Lower leg skin (tissue), 4 donors: ENCODE measurements around the gene IGFN1. TPM values are rescaled to one million over a fixed set of nuclear protein-coding genes. Genes with fewer than 3 reads are reported as not detected.

Experiments
- DNase-seq, 2 donors: peaks; one replicate each; pipeline ENCODE4 v3.0.0-alpha.2; 2019; ENCODE audit warnings: low spot score in 2 of 2
- H3K4me3 ChIP-seq: fragments of 200-600 bp; sonication (generic); 2 replicates; pipeline ENCODE4 v1.5.1; 2017; ENCODE audit warnings: mild to moderate bottlenecking, low read depth; ENCODE audit not compliant: poor library complexity, severe bottlenecking
- POLR2A ChIP-seq, 2 donors: fragments of 450-650 bp; IDR thresholded peaks; one replicate each; pipeline ENCODE4 v1.6.1; 2016 to 2017; ENCODE audit warnings: antibody characterized with exemption in 2 of 2, mild to moderate bottlenecking in 1 of 2, moderate library complexity in 1 of 2
- WGBS, 2 donors: methylation state at CpG; one replicate each; pipeline ENCODE4 v1.1.5; 2018; 5-methylcytosine and 5-hydroxymethylcytosine counted together
- intact Hi-C: fragments of 100-400 bp; cut with DNase I; formaldehyde crosslinking; loops from one replicate; pipeline ENCODE4 v1.15.0; 2023; ENCODE audit warnings: low total_unique reads
- total RNA-seq, 4 donors: library from RNA; depleted of rRNA; stranded (reverse); fragments of >200 nt; gene quantifications; one replicate each; pipeline ENCODE4 v1.1.0, GENCODE V29; 2016
- TF ChIP-seq, protein P1 (sequence below), 3 donors: fragments of 450-650 bp; IDR thresholded peaks; one replicate each; pipeline ENCODE4 v1.5.1; 2016; ENCODE audit warnings: antibody characterized with exemption in 3 of 3, mild to moderate bottlenecking in 3 of 3, moderate library complexity in 2 of 3

Gene IGFN1
- total RNA-seq, 4 donors from 2014 or later = 0.32 TPM; not detected in 3

DNA sequence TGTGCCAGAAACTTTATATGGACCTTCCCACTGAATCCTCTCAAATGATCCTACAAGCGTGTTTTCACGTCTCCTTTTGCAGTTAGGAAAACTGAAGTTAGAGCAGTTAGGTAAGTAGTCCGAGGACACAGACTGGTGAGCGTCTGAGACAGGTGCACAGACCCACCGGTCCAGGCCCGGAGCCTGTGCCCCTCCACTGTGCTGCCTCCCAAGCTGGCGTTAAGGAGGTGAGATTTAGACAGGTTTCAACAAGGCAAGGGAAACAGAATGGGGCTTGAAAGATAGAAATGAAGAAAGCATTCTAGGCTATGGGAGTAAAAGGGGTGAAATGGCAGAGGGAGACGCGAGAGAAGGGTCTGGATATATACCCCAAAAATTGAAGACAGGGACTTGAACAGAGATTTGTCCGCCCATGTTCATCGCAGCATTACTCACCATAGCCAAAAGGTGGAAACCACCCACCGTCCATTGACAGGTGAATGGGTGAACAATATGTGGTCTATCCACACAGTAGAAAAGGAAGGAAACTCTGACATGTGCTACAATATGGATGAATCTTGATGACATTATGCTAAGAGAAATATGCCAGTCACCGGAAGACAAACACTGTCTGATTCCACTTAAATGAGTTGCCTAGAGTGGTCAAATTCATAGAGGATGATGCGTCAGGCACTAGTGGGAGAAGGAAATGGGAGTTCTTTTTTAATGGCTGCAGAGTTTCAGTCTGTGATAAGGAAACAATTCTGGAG is 77.0 kb downstream of the IGFN1 start:
- no peak for TF ChIP-seq POLR2A (IDR thresholded peaks at IDR 0.05)
- TF ChIP-seq, protein P1, sequence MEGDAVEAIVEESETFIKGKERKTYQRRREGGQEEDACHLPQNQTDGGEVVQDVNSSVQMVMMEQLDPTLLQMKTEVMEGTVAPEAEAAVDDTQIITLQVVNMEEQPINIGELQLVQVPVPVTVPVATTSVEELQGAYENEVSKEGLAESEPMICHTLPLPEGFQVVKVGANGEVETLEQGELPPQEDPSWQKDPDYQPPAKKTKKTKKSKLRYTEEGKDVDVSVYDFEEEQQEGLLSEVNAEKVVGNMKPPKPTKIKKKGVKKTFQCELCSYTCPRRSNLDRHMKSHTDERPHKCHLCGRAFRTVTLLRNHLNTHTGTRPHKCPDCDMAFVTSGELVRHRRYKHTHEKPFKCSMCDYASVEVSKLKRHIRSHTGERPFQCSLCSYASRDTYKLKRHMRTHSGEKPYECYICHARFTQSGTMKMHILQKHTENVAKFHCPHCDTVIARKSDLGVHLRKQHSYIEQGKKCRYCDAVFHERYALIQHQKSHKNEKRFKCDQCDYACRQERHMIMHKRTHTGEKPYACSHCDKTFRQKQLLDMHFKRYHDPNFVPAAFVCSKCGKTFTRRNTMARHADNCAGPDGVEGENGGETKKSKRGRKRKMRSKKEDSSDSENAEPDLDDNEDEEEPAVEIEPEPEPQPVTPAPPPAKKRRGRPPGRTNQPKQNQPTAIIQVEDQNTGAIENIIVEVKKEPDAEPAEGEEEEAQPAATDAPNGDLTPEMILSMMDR (IDR thresholded peaks at IDR 0.05) = no peak

DNA sequence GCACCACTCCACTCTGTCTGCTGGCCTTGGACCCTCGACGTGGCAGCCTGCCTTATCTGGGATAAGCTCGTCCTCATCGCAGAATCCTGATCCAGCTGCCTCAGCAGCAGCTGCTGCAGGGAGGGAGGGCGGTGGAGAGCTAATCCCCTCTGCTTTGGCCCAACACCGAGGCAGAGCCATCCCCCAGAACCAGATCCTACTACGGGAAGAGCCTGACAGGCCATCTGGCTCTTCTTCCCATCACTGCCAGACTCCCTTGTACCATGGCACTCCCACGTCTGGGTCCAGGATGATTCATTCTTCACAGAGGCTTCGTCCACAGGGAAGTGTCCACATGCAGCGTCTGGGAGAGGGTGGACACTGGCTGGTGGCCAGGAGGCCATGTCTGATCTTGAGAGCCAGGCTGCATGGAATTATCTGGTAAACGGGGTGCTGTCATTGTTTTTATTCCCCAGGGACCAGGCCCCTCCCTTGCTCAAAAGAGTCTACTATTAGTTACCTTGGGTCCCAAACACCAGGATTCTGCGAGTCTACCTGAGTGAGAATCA is 78.1 kb downstream of the IGFN1 start:
- DNase-seq = peak; percentile 44 to 83
- no peak for TF ChIP-seq POLR2A (IDR thresholded peaks at IDR 0.05)
- H3K4me3 ChIP-seq = no peak overlapping the region
- intact Hi-C loops = no loop called here
- WGBS, 2 donors = 44 to 65% methylated on average over 12 of the region's 12 CpGs

More for the DNA sequence above, 77.0 kb downstream of the IGFN1 start:
- intact Hi-C loops = no loop called here
- DNase-seq = peak; percentile 9 to 50
- H3K4me3 ChIP-seq = no peak overlapping the region
- WGBS, 2 donors = 86 to 87% methylated on average over 14 of the region's 14 CpGs

DNA sequence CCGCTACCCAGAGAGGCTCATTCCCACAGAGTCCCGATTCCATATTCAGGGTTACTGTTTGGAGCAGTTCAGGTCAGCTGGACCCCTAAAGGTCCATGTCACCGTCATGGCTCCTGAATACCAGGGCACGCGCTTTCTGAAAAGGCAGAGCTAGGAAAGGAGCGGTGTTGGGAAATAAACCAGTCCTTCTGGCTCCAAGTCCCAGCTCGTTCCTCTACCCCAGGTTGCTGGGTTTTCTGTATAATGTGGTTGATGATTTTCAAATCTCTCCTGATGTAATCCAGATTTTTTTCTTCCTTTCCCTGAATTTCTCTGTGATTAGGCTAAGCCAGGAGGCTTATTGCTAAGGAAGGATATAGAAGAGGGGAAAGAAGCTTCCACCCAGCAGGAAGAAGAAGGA is 78.7 kb downstream of the IGFN1 start:
- no peak for TF ChIP-seq POLR2A (IDR thresholded peaks at IDR 0.05)
- TF ChIP-seq, protein P1 (IDR thresholded peaks at IDR 0.05) = no peak

DNA sequence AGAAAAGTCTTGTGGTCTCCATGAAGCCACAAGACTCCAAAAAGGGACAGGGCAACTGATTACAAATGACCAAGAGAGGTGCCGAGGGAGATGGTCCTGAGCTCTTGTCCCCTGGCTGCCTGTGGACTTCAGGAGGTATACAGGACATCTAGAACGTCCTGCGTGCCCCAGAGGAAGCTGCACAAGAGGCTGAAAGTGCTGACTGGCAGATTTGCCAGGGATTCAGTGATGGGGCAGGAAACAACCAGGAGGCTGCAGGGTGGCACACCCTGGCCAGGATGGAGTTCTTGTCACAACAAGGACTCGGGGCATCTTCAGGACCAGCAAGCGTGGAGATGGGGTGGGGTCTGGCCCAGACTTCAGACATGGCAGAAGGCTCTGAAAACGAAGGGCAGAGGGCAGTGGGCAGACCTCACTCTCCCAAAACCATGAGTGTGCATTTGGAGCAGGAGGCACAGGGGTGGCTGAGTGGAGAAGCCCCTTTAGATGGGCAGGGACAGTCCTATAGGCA is 79.3 kb downstream of the IGFN1 start:
- no peak overlapping the region for H3K4me3 ChIP-seq
- no peak for TF ChIP-seq POLR2A (IDR thresholded peaks at IDR 0.05)
- TF ChIP-seq, protein P1 (IDR thresholded peaks at IDR 0.05) = no peak
- peak in 1 of 2 donors; percentile 77 for DNase-seq
- 57 to 66% methylated on average over 6 of the region's 6 CpGs for WGBS, 2 donors
- intact Hi-C loops = no loop called here

More for the DNA sequence above, 78.7 kb downstream of the IGFN1 start:
- WGBS, 2 donors = 51 to 76% methylated on average over 7 of the region's 7 CpGs
- intact Hi-C loops = no loop called here
- no peak overlapping the region for H3K4me3 ChIP-seq
- DNase-seq = peak; percentile 27 to 37

DNA sequence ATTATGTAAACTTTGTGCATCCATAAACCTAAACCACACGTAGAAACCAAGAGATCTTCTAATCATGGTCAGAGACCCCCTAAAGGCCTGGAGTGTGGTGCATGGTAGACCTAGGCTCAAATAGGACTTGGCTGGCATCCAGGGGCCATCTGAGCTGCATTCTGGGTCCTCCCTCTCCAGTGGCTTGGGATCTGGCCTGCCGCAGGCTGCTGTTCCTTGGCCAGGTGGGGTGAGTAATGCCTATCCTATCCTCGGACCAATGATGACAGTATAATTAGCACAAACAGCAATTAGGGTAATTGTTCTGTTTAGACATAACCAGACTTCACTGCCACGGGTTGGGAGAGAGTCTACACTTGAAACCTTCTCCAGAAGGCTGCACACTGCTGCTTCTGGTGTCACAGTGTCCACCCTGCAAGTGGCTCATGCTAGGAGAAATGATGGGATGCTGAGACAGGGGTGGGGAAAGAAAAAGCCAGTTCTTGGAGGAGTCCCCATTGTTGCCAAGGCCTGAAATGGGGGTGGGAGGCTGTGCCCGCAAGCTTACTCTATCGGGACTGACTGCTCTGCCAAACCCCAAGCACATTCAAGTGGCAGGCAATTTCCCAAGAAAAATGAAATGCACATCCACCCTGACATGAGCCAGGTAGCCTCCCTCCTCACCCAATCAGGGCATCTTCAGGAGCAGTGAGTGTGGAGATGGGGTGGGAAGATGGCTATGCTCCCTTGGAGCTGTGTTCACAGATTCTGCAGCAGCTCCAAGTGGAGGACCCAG is 80.2 kb downstream of the IGFN1 start:
- peak in 1 of 2 donors; percentile 86 for DNase-seq
- no peak for TF ChIP-seq POLR2A (IDR thresholded peaks at IDR 0.05)
- TF ChIP-seq, protein P1 (IDR thresholded peaks at IDR 0.05) = no peak
- WGBS, 2 donors = 65 to 73% methylated on average over 6 of the region's 6 CpGs
- no peak overlapping the region for H3K4me3 ChIP-seq
- intact Hi-C loops = no loop called here

DNA sequence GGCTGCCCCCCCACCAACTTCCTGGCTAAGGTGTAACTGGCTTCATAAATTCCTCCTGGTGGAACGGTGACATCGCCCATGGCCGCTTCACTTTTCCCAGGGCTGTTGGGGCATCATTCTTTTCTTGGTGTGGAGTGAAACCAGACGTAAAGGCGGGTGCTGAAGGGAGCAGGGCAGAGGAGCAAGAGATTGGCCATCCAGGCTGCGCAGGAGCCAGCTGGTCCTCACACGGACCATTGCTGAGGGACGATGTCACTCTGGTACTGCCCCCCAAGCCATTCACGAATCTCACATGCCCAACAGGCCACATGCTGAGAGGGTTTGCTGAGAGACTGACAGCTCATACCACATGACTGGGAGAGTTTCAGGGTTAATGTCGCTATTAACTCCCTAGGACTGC is 82.2 kb downstream of the IGFN1 start:
- H3K4me3 ChIP-seq = no peak overlapping the region
- 87 to 88% methylated on average over 10 of the region's 10 CpGs for WGBS, 2 donors
- DNase-seq = no peak
- TF ChIP-seq, protein P1 (IDR thresholded peaks at IDR 0.05) = no peak
- no peak for TF ChIP-seq POLR2A (IDR thresholded peaks at IDR 0.05)
- intact Hi-C loops = no loop called here
